Endothelial cell of umbilical vein (primary cell): ENCODE measurements around the gene CLBA1. TPM values are rescaled to one million over a fixed set of nuclear protein-coding genes. Genes with fewer than 3 reads are reported as not detected.

ENCODE experiments used
- BruUV-seq: library from RNA; stranded (reverse); fragments of 400-500 nt; replicated peaks from 2 replicates; lab custom pipeline; 2021; lab: Mats Ljungman, UMichigan
- CTCF ChIA-PET: fragments of 300-600, 350-600 bp; sonication (Branson Sonifier 250); formaldehyde crosslinking; loops from one replicate; lab custom pipeline; 2021; ENCODE audit warnings: antibody characterized with exemption, inconsistent platforms; lab: Charles Lee
- POLR2A ChIA-PET: fragments of 300-600, 350-600 bp; sonication (Branson Sonifier 250); formaldehyde crosslinking; loops from one replicate; lab custom pipeline; 2021; ENCODE audit warnings: antibody characterized with exemption, inconsistent platforms; lab: Charles Lee
- DNase-seq: peaks from one replicate; pipeline ENCODE4 v3.0.0-alpha.2; 2011; ENCODE audit warnings: low read depth, low spot score
- FAIRE-seq: peaks from 2 replicates; lab custom pipeline; 2011; peaks lifted over from hg19 to GRCh38; lab: Jason Lieb, UNC
- H2AFZ ChIP-seq: 2 replicates; pipeline ENCODE4 v1.6.0; 2012; ENCODE audit warnings: low read depth, low read length, control low read depth, inconsistent platforms
- H3K27ac ChIP-seq: 2 replicates; pipeline ENCODE4 v1.5.1; 2011; ENCODE audit warnings: low read depth, mild to moderate bottlenecking, control low read depth, low read length, moderate library complexity; ENCODE audit not compliant: insufficient read depth
- H3K27me3 ChIP-seq, 2 experiments: 2 replicates each; pipeline versions ENCODE4 v1.6.0 to v1.6.1; 2011; ENCODE audit warnings: low read length in 2 of 2, mixed read lengths in 1 of 2; ENCODE audit not compliant: control insufficient read depth in 2 of 2, insufficient read depth in 2 of 2
- H3K36me3 ChIP-seq, 2 experiments: 2 replicates in 1 of 2; 3 replicates in 1 of 2; pipeline ENCODE4 v1.5.1; 2011; ENCODE audit warnings: low read length in 2 of 2, mild to moderate bottlenecking in 1 of 2, moderate library complexity in 1 of 2; ENCODE audit not compliant: control insufficient read depth in 2 of 2, insufficient read depth in 2 of 2; ENCODE audit errors: extremely low read depth in 1 of 2
- H3K4me1 ChIP-seq: 3 replicates; pipeline ENCODE4 v1.5.1; 2011; ENCODE audit warnings: mild to moderate bottlenecking, low read length; ENCODE audit not compliant: control insufficient read depth, insufficient read depth; ENCODE audit errors: extremely low read depth
- H3K4me2 ChIP-seq: 2 replicates; pipeline ENCODE4 v1.6.1; 2011; ENCODE audit warnings: low read length, control low read depth, mixed read lengths; ENCODE audit not compliant: insufficient read depth
- H3K4me3 ChIP-seq, 3 experiments: fragments of 200-600 bp in 1 of 3; sonication (generic), shearing (Covaris generic) in 1 of 3; replicated peaks in 1 of 3; 2 replicates each; pipeline ENCODE4 v1.5.1; 2011 to 2016; ENCODE audit warnings: control low read depth in 3 of 3, low read length in 3 of 3, mild to moderate bottlenecking in 2 of 3, inconsistent platforms in 1 of 3, low read depth in 1 of 3, moderate library complexity in 1 of 3; ENCODE audit not compliant: insufficient read depth in 1 of 3
- H3K79me2 ChIP-seq: 2 replicates; pipeline ENCODE4 v1.6.0; 2012; ENCODE audit warnings: low read length, inconsistent platforms; ENCODE audit not compliant: control insufficient read depth, insufficient read depth
- H3K9ac ChIP-seq: replicated peaks from 2 replicates; pipeline ENCODE3; 2011; ENCODE audit warnings: low read length, control low read depth; ENCODE audit not compliant: insufficient read depth; ENCODE audit errors: extremely low read depth
- H3K9me1 ChIP-seq: replicated peaks from 3 replicates; pipeline ENCODE4 v1.6.0; 2011; ENCODE audit warnings: mild to moderate bottlenecking, low read length; ENCODE audit not compliant: control insufficient read depth, insufficient read depth; ENCODE audit errors: extremely low read depth
- H3K9me3 ChIP-seq: replicated peaks from 2 replicates; pipeline ENCODE4 v1.5.1; 2012; ENCODE audit warnings: low read length, inconsistent platforms; ENCODE audit not compliant: control insufficient read depth, insufficient read depth
- H4K20me1 ChIP-seq: replicated peaks from 2 replicates; pipeline ENCODE3; 2011; ENCODE audit warnings: mild to moderate bottlenecking, low read length; ENCODE audit not compliant: control insufficient read depth, insufficient read depth; ENCODE audit errors: extremely low read depth
- EZH2 ChIP-seq: IDR thresholded peaks from 2 replicates; pipeline ENCODE4 v1.6.1; 2012; ENCODE audit warnings: borderline replicate concordance, low read depth, mild to moderate bottlenecking, moderate library complexity, low read length, inconsistent platforms; ENCODE audit not compliant: severe bottlenecking
- FOS ChIP-seq: IDR thresholded peaks from 2 replicates; pipeline ENCODE4 v1.6.1; 2011; ENCODE audit warnings: mild to moderate bottlenecking, low read length, moderate library complexity, borderline replicate concordance; ENCODE audit not compliant: insufficient read depth
- GATA2 ChIP-seq: IDR thresholded peaks from 2 replicates; pipeline ENCODE4 v1.7.0; 2011; ENCODE audit warnings: low read depth, mild to moderate bottlenecking, moderate library complexity, mixed read lengths, low read length; ENCODE audit not compliant: insufficient read length, insufficient read depth
- JUN ChIP-seq: IDR thresholded peaks from 2 replicates; pipeline ENCODE4 v1.6.1; 2011; ENCODE audit warnings: borderline replicate concordance, low read depth; ENCODE audit not compliant: insufficient read length, insufficient read depth
- POLR2AphosphoS5 ChIP-seq: IDR thresholded peaks from 2 replicates; pipeline ENCODE4 v1.6.1; 2012; ENCODE audit warnings: low read depth, mild to moderate bottlenecking, control low read depth, low read length, moderate library complexity; ENCODE audit not compliant: insufficient read depth
- dilution Hi-C: fragments of 300-500 bp; cut with MboI; formaldehyde crosslinking; loops from one replicate; pipeline ENCODE4 v1.15.0; 2019; ENCODE audit warnings: low sequenced_read_pairs; ENCODE audit not compliant: extremely low pct_ligation_motif_present
- intact Hi-C: fragments of 100-400 bp; cut with micrococcal nuclease; formaldehyde crosslinking; loops from one replicate; pipeline ENCODE4 v1.10.0; 2022
- polyA plus RNA-seq, 4 experiments: library from polyadenylated mRNA; depleted of rRNA in 3 of 4; stranded (reverse) in 3 of 4; unstranded in 1 of 4; fragments of >200 nt; gene quantifications; 2 replicates each; pipeline versions ENCODE4 v1.2.1 to v1.2.3, GENCODE V29; 2011 to 2012; ENCODE audit warnings: missing spikeins in 1 of 4
- total RNA-seq: library from RNA; stranded (reverse); gene quantifications from 2 replicates; pipeline ENCODE4 v1.2.3, GENCODE V29; 2021
- TF ChIP-seq, protein P1 (sequence below): IDR thresholded peaks from 2 replicates; pipeline ENCODE4 v1.6.1; 2011; ENCODE audit not compliant: insufficient read depth, insufficient read length
- TF ChIP-seq, protein P2 (sequence below), 2 donors: IDR thresholded peaks; 1 replicate in 1 of 2; 2 replicates in 1 of 2; pipeline ENCODE4 v1.5.1; 2011; ENCODE audit warnings: low read length in 2 of 2, mild to moderate bottlenecking in 2 of 2, moderate library complexity in 2 of 2, control low read depth in 1 of 2, inconsistent platforms in 1 of 2, low read depth in 1 of 2; ENCODE audit not compliant: insufficient read depth in 1 of 2; ENCODE audit errors: extremely low read depth in 1 of 2

Gene CLBA1
- total and polyA plus RNA-seq, 2 donors (not counting 3 experiments of a cell fraction or from before 2014, with no cell fraction given): 5.2 to 5.3 TPM

DNA sequence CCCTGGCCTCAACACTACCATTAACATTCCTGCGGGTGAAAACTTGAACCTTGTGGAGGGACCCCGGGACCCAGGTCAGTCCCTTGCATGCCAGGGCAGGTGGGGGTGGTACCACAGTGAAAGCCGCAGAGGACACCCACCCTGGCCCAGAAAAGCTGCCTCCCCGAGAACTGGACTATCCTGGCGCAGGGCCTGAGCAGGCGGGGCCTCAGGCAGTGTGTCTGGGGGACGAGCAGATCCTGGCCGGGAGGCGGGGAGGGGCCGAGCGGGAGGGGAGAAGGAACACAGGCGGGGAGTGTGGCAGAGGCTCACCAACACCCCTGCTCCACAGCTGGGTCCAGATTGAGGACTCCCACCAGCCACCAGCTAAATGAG is 17.4 kb upstream of the CLBA1 start:
- dilution Hi-C loops (no loop called here), intact Hi-C loops (no loop called here)
- H3K4me2 ChIP-seq: peak overlapping the region; percentile 66
- H3K9ac ChIP-seq: peak overlapping the region; percentile 22
- H3K4me1 ChIP-seq: peaks cover 68% of the 10 kb centered on the region
- no peak overlapping the region for H2AFZ ChIP-seq
- ChIA-PET CTCF (interaction anchor here (0.9 to 2.5 kb wide), 9 partner anchors 7 to 200 kb away, joined by 3 to 15 read pairs (median 5); no protein-coding TSS in a partner anchor), POLR2A (no interaction called here)
- H3K9me1 ChIP-seq: no peaks in the 10 kb centered on the region
- peak; percentile 64 for DNase-seq
- H3K27ac ChIP-seq: peak overlapping the region; percentile 30
- H3K79me2 ChIP-seq: peaks cover 46% of the 10 kb centered on the region
- H3K36me3 ChIP-seq: no peaks in the 10 kb centered on the region
- TF ChIP-seq, protein P1, sequence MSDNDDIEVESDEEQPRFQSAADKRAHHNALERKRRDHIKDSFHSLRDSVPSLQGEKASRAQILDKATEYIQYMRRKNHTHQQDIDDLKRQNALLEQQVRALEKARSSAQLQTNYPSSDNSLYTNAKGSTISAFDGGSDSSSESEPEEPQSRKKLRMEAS: no peak
- TF ChIP-seq EZH2 (no peak), FOS (no peak)
- H3K9me3 ChIP-seq: no peaks in the 10 kb centered on the region
- H4K20me1 ChIP-seq: no peaks in the 10 kb centered on the region
- BruUV-seq: no TSS peak
- no peaks in the 10 kb centered on the region for H3K27me3 ChIP-seq
- H3K4me3 ChIP-seq: peak overlapping the region; percentile 22 to 37 (median 37)
- FAIRE-seq: no peak

DNA sequence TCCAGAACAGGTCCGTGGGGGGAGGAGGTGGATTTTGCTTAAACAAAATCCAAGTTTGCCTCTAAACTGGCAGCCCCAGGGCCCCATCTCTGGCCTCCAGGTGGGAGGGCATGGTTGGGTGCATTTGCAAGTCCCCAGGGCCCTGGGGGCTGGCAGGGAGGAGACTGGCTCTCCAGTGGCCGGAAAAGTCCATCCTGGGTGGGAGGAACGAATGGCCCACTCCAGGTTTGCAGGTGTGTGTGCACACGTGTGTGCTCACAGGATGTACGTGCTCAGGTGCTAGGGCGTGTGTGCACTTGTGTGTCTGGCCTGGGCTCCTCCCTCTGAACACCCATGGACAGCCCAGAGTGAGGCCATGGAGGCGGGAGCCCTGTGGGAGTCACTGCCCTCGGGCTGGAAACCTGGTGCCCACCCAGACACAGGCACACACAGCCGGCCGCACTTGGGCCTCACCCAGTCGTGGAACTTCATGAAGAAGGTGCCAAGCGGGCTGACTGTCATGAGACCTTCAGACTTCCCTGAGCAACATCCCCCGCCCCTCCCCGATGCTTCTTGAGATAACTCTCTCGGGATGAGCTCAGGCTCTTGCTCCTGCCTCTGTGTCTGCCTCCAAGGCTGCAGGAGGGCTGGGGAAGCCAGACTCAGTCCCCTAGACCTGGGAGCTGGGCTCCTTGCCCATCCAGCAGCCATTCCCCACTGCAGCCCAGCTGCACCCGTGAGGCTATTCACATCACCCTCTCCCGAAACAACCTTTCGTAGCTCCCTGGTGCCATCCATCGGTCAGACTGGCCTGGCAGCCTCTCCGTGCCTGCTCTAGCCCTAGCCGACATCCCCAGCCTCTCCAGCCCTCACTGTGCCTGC is 16.8 kb upstream of the CLBA1 start:
- DNase-seq: peak; percentile 71

More for the DNA sequence above, 16.8 kb upstream of the CLBA1 start:
- no peaks in the 10 kb centered on the region for H3K9me1 ChIP-seq
- CTCF ChIA-PET: interaction anchor here (0.6 to 3.2 kb wide), 18 partner anchors 10 to 200 kb away, joined by 3 to 39 read pairs (median 4); partner anchors contain the start of gene CDCA4
- peak overlapping the region; percentile 66 for H3K4me2 ChIP-seq
- intact Hi-C loops: no loop called here
- dilution Hi-C loops: no loop called here
- H3K4me3 ChIP-seq: peak overlapping the region; percentile 2 to 37 (median 22)
- H3K27me3 ChIP-seq: no peaks in the 10 kb centered on the region
- FAIRE-seq: peak; percentile 66
- H3K9me3 ChIP-seq: no peaks in the 10 kb centered on the region
- H2AFZ ChIP-seq: no peak overlapping the region
- H3K79me2 ChIP-seq: peaks cover 46% of the 10 kb centered on the region
- peaks cover 72% of the 10 kb centered on the region for H3K4me1 ChIP-seq
- H3K36me3 ChIP-seq: no peaks in the 10 kb centered on the region
- TF ChIP-seq JUN (no peak), POLR2AphosphoS5 (peak; percentile 15), GATA2 (peak; percentile 17)
- TF ChIP-seq, protein P2, sequence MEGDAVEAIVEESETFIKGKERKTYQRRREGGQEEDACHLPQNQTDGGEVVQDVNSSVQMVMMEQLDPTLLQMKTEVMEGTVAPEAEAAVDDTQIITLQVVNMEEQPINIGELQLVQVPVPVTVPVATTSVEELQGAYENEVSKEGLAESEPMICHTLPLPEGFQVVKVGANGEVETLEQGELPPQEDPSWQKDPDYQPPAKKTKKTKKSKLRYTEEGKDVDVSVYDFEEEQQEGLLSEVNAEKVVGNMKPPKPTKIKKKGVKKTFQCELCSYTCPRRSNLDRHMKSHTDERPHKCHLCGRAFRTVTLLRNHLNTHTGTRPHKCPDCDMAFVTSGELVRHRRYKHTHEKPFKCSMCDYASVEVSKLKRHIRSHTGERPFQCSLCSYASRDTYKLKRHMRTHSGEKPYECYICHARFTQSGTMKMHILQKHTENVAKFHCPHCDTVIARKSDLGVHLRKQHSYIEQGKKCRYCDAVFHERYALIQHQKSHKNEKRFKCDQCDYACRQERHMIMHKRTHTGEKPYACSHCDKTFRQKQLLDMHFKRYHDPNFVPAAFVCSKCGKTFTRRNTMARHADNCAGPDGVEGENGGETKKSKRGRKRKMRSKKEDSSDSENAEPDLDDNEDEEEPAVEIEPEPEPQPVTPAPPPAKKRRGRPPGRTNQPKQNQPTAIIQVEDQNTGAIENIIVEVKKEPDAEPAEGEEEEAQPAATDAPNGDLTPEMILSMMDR (IDR thresholded peaks at IDR 0.05; ENCODE audit: extremely low read depth in 1 of 2, insufficient read depth in 1 of 2, low read depth in 1 of 2, low read length in 2 of 2): peak; percentile 7 to 52
- TF ChIP-seq, protein P1: no peak
- POLR2A ChIA-PET: no interaction called here
- peak overlapping the region; percentile 22 for H3K9ac ChIP-seq
- no TSS peak for BruUV-seq
- H4K20me1 ChIP-seq: no peaks in the 10 kb centered on the region
- peak overlapping the region; percentile 30 for H3K27ac ChIP-seq
